ENCODE data around the gene SYCP2. TPM values are rescaled to one million over a fixed set of nuclear protein-coding genes. Genes with fewer than 3 reads are reported as not detected.

SYCP2 gene
- total RNA-seq, 1 experiment from 2014 or later: 1.8 TPM

DNA sequence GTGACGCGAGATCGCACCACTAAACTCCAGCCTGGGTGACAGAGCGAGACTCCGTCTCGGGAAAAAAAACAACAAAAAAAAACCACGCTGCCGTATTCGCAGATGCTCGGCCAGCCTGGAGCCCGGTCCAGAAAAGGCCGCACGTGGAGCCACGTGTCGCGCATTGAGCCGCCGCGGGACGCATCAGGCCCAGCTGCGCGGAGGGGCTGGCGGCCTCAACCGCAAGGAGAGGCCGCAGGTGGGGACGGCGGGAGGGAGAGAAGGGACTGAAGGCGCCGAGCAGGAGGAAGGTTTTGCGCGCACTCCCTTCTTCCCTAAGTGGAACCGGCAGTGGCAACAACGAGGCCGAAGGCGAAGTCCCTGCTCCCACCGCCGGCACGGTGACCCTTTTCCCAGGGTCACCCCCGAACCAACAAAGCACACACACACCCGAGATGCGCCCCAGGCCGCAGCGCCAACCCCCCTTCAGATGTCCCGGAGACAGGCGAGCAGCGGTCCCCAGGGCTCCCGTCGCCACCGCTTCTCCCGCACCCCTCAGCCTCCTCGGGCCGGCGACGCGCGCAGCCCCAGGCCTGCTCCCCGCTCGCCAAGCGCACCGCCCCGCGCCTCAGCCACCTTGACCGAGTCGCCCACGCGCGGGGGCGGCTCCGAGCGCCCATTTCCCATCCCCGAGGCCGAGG, 681 bp downstream of the SYCP2 start:
- TF ChIP-seq EZH2phosphoT487 (IDR thresholded peaks at IDR 0.05; ENCODE audit: borderline replicate concordance, low read length) (no peak), EZH2 (IDR thresholded peaks at IDR 0.05; ENCODE audit: low read length, unreplicated experiment) (no peak)
- TF ChIP-seq, protein P1, sequence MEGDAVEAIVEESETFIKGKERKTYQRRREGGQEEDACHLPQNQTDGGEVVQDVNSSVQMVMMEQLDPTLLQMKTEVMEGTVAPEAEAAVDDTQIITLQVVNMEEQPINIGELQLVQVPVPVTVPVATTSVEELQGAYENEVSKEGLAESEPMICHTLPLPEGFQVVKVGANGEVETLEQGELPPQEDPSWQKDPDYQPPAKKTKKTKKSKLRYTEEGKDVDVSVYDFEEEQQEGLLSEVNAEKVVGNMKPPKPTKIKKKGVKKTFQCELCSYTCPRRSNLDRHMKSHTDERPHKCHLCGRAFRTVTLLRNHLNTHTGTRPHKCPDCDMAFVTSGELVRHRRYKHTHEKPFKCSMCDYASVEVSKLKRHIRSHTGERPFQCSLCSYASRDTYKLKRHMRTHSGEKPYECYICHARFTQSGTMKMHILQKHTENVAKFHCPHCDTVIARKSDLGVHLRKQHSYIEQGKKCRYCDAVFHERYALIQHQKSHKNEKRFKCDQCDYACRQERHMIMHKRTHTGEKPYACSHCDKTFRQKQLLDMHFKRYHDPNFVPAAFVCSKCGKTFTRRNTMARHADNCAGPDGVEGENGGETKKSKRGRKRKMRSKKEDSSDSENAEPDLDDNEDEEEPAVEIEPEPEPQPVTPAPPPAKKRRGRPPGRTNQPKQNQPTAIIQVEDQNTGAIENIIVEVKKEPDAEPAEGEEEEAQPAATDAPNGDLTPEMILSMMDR (conservative IDR thresholded peaks at IDR 0.05; ENCODE audit: low read depth, low read length): no peak
- peaks cover 9% of the 10 kb centered on the region for H3K4me1 ChIP-seq (ENCODE audit: insufficient read depth, low read length)
- ChIA-PET POLR2A (ENCODE audit: unreplicated experiment) (no interaction called here), CTCF (no interaction called here)
- 0 out of 2 replicates have a peak, but pooled peaks cover 6% of the 10 kb centered on the region for H4K20me1 ChIP-seq (ENCODE audit: low read length)
- H3K36me3 ChIP-seq (ENCODE audit: low read depth, low read length): no peaks in the 10 kb centered on the region
- no peaks in the 10 kb centered on the region for H3K9me3 ChIP-seq (ENCODE audit: low read length)
- H3K27me3 ChIP-seq (ENCODE audit: low read length): no peaks in the 10 kb centered on the region
- H3K4me3 ChIP-seq (ENCODE audit: low read length): no peak overlapping the region
- no peak for ATAC-seq
- no peaks in the 10 kb centered on the region for H3F3A ChIP-seq (ENCODE audit: low read length, unreplicated experiment)
- H3K27ac ChIP-seq (ENCODE audit: low read length): no peak overlapping the region
- no peak overlapping the region for H2AFZ ChIP-seq (ENCODE audit: low read length)
- H3K4me2 ChIP-seq (ENCODE audit: low read length): no peak overlapping the region
- H3K9me2 ChIP-seq (replicated peaks; ENCODE audit: low read length): no peaks in the 10 kb centered on the region
- H3K79me2 ChIP-seq (ENCODE audit: low read length): peaks cover 17% of the 10 kb centered on the region
- BruUV-seq (replicated peaks): no TSS peak
- no peak for DNase-seq
- H3K9ac ChIP-seq (ENCODE audit: low read length): no peak overlapping the region
- intact Hi-C loops (cut with micrococcal nuclease): no loop called here

DNA sequence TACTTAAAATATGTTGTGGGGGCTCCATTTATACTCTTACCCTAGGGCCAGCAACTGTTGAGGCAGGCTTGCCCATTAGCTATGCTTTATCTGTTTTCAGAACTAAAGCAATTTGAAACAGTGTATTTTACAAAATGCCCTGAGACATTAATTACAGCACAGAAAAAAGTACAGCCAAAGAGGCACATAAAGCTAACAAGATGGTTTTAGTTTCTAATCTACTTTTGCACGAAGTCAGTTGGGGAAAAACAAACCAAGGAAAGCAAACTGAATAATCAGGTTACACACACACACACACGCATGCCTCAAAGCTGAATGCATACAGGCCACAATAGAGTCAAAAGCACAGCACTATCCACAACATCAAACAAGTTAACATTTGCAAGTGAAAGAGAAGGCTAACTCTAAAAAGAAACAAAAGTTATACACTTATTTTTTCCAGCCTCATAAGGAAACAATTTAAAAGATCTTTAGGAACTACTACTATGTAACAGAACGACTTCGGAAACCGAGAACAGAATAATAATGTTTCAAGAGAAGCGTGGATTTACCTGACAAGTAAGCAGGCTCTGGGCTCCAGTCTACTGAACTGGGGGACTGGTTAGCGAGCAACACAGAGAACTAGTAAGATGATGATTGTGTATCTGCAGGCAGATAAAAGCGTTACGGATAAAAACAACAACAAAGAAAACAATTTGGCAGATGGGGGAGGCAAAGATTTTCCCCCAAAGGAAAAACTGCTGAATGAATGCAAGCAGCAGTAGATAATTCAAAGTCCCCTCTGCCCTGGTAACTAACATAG, 1.7 kb downstream of the SYCP2 start:
- Histone ChIP-seq H3K9me3 (ENCODE audit: low read length) (no peaks in the 10 kb centered on the region), H3K9me2 (replicated peaks; ENCODE audit: low read length) (no peaks in the 10 kb centered on the region), H3K4me3 (ENCODE audit: low read length) (no peak overlapping the region), H2AFZ (ENCODE audit: low read length) (no peak overlapping the region), H3K9ac (ENCODE audit: low read length) (no peak overlapping the region), H3F3A (ENCODE audit: low read length, unreplicated experiment) (no peaks in the 10 kb centered on the region), H3K36me3 (ENCODE audit: low read depth, low read length) (no peaks in the 10 kb centered on the region), H3K4me2 (ENCODE audit: low read length) (no peak overlapping the region), H3K27ac (ENCODE audit: low read length) (no peak overlapping the region), H4K20me1 (ENCODE audit: low read length) (0 out of 2 replicates have a peak, but pooled peaks cover 6% of the 10 kb centered on the region), H3K27me3 (ENCODE audit: low read length) (no peaks in the 10 kb centered on the region), H3K79me2 (ENCODE audit: low read length) (peaks cover 7% of the 10 kb centered on the region), H3K4me1 (ENCODE audit: insufficient read depth, low read length) (peaks cover 2% of the 10 kb centered on the region)
- DNase-seq (no peak), ATAC-seq (no peak)
- no TSS peak for BruUV-seq (replicated peaks)
- ChIA-PET CTCF (no interaction called here), POLR2A (ENCODE audit: unreplicated experiment) (interaction anchor here (0.7 kb wide), 1 partner anchor 8 kb away, joined by 7 read pairs; the partner anchor contains the start of genes FAM217B and PPP1R3D)
- no peak for TF ChIP-seq EZH2phosphoT487 (IDR thresholded peaks at IDR 0.05; ENCODE audit: borderline replicate concordance, low read length)
- no peak for TF ChIP-seq EZH2 (IDR thresholded peaks at IDR 0.05; ENCODE audit: low read length, unreplicated experiment)
- TF ChIP-seq, protein P1 (conservative IDR thresholded peaks at IDR 0.05; ENCODE audit: low read depth, low read length): no peak
- intact Hi-C loops (cut with micrococcal nuclease): no loop called here

Measured in PC-3 (cell line).